ENCODE measurements around the gene STARD7.

DNA sequence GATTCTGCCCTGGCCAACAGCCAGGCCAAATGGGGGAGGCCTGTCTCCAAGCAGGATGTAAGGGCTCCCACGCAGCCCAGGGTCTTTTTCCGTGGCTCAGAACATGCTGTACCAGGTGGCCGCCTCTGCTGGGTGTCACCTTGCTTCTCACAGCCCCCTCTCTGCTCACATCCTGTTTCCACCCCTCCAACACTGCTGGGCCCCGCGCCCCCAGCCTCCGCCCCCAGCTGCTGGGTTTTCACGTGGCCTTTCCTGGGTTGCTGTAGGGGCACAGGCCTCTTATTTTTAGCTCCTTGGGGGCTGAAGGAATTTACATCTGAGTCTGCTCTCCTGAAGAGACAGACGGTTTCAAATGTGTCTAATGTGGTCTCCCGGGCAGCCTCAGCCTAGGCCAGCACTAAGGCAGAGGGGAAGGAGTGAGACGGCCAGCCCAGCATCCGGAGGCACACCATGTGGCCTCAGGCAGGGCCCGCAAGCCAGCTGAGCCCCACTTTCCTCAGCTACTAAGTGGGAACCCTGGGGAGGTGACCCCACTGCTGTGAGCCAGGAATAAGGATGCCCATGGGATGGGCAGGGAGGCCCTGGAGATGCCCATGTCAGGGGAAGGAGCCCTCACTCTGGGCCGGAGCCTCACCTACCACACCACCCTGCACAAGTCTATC lies 44.7 kb downstream of the STARD7 start:
- TF ChIP-seq, protein P1, sequence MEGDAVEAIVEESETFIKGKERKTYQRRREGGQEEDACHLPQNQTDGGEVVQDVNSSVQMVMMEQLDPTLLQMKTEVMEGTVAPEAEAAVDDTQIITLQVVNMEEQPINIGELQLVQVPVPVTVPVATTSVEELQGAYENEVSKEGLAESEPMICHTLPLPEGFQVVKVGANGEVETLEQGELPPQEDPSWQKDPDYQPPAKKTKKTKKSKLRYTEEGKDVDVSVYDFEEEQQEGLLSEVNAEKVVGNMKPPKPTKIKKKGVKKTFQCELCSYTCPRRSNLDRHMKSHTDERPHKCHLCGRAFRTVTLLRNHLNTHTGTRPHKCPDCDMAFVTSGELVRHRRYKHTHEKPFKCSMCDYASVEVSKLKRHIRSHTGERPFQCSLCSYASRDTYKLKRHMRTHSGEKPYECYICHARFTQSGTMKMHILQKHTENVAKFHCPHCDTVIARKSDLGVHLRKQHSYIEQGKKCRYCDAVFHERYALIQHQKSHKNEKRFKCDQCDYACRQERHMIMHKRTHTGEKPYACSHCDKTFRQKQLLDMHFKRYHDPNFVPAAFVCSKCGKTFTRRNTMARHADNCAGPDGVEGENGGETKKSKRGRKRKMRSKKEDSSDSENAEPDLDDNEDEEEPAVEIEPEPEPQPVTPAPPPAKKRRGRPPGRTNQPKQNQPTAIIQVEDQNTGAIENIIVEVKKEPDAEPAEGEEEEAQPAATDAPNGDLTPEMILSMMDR (IDR thresholded peaks at IDR 0.05), result no peak
- no peak for TF ChIP-seq POLR2A (IDR thresholded peaks at IDR 0.05)

Measured in body of pancreas (tissue), 4 donors.